K562 (cell line): ENCODE data around the gene DCLK1. TPM values are rescaled to one million over a fixed set of nuclear protein-coding genes. Genes with fewer than 3 reads are reported as not detected.

Experiments used
- ATAC-seq: fragments of 200-7000 bp; cut with Tn5 transposase; 3 replicates; pipeline ENCODE4 v1.9.1; 2020; ENCODE audit warnings: moderate library complexity
- BruUV-seq: library from RNA; stranded (reverse); fragments of 400-500 nt; replicated peaks from 2 replicates; lab custom pipeline; 2021; lab: Mats Ljungman, UMichigan
- CTCF ChIA-PET: fragments of 300-600 bp; formaldehyde crosslinking; extraction: SDS; loops from one replicate; lab custom pipeline; 2021; ENCODE audit warnings: low intra/inter-chr PET ratio; lab: Yijun Ruan, JAX
- POLR2A ChIA-PET: fragments of 300-600, 350-650 bp; sonication (Branson Sonifier 250); formaldehyde crosslinking; extraction: SDS; loops from one replicate; lab custom pipeline; 2021; ENCODE audit warnings: antibody characterized with exemption, inconsistent platforms; lab: Yijun Ruan, JAX
- DNase-seq, 4 experiments: peaks; one replicate each; pipeline versions ENCODE4 v3.0.0 to v3.0.0-alpha.2; 2011 to 2018; ENCODE audit warnings: low spot score in 3 of 4, mixed read lengths in 3 of 4; ENCODE audit errors: extremely low read depth in 1 of 4
- FAIRE-seq: peaks from 2 replicates; lab custom pipeline; 2011; peaks lifted over from hg19 to GRCh38; lab: Jason Lieb, UNC
- H2AFZ ChIP-seq: 2 replicates; pipeline ENCODE4 v1.6.0; 2011; ENCODE audit warnings: low read depth, low read length, control low read depth, inconsistent platforms
- H3K27ac ChIP-seq: fragments of 200-600 bp; 3 replicates; pipeline ENCODE4 v1.8.0; 2011; ENCODE audit warnings: low read depth, mild to moderate bottlenecking, control low read depth, inconsistent platforms, low read length, moderate library complexity, mixed read lengths; ENCODE audit errors: extremely low read depth
- H3K27me3 ChIP-seq, 2 experiments: fragments of 300-600 bp in 1 of 2; 2 replicates in 1 of 2; 3 replicates in 1 of 2; pipeline versions ENCODE4 v1.6.0 to v1.8.0; 2011; ENCODE audit warnings: inconsistent platforms in 2 of 2, low read length in 2 of 2, mild to moderate bottlenecking in 1 of 2, mixed read lengths in 1 of 2, moderate library complexity in 1 of 2; ENCODE audit not compliant: control insufficient read depth in 2 of 2, insufficient read depth in 2 of 2
- H3K36me3 ChIP-seq: fragments of 300-600 bp; 3 replicates; pipeline ENCODE4 v1.8.0; 2011; ENCODE audit warnings: mild to moderate bottlenecking, low read length, inconsistent platforms; ENCODE audit not compliant: control insufficient read depth, insufficient read depth
- H3K4me1 ChIP-seq, 2 experiments: fragments of 200-600 bp in 1 of 2; replicated peaks in 1 of 2; 2 replicates in 1 of 2; 3 replicates in 1 of 2; pipeline versions ENCODE4 v1.5.1 to v1.8.0; 2011; ENCODE audit warnings: inconsistent platforms in 2 of 2, low read length in 2 of 2, mild to moderate bottlenecking in 1 of 2, mixed read lengths in 1 of 2, moderate library complexity in 1 of 2; ENCODE audit not compliant: control insufficient read depth in 2 of 2, insufficient read depth in 2 of 2
- H3K4me2 ChIP-seq: 2 replicates; pipeline ENCODE4 v1.6.1; 2011; ENCODE audit warnings: low read length, control low read depth, inconsistent platforms, mixed read lengths; ENCODE audit not compliant: insufficient read depth
- H3K4me3 ChIP-seq: fragments of 200-600 bp; sonication (generic), shearing (Covaris generic); 2 replicates; pipeline ENCODE4 v1.5.1; 2016; ENCODE audit warnings: control low read depth, inconsistent platforms
- H3K79me2 ChIP-seq: fragments of 200-600 bp; 3 replicates; pipeline ENCODE4 v1.8.0; 2011; ENCODE audit warnings: low read length, inconsistent platforms; ENCODE audit not compliant: control insufficient read depth, insufficient read depth
- H3K9ac ChIP-seq, 2 experiments: 2 replicates each; pipeline versions ENCODE4 v1.6.0 to v1.6.1; 2011; ENCODE audit warnings: low read depth in 2 of 2, low read length in 2 of 2, control low read depth in 1 of 2, inconsistent platforms in 1 of 2, mild to moderate bottlenecking in 1 of 2, mixed read lengths in 1 of 2; ENCODE audit not compliant: insufficient read depth in 1 of 2
- H3K9me1 ChIP-seq: one replicate; pipeline ENCODE4 v1.6.0; 2011; ENCODE audit warnings: inconsistent platforms, mild to moderate bottlenecking, low read length, moderate library complexity; ENCODE audit not compliant: control insufficient read depth, insufficient read depth
- H3K9me3 ChIP-seq: replicated peaks from 2 replicates; pipeline ENCODE4 v1.5.1; 2011; ENCODE audit warnings: low read depth, low read length, inconsistent platforms; ENCODE audit not compliant: control insufficient read depth, insufficient read depth
- H4K20me1 ChIP-seq: replicated peaks from 2 replicates; pipeline ENCODE4 v1.6.1; 2011; ENCODE audit warnings: low read length, inconsistent platforms, mixed read lengths; ENCODE audit not compliant: control insufficient read depth, insufficient read depth
- FUS ChIP-seq: fragments of 200-400 bp; formaldehyde crosslinking; optimal IDR thresholded peaks from 2 replicates; pipeline ENCODE3; 2017; ENCODE audit warnings: low read depth, low read length
- MLLT1 ChIP-seq, 2 experiments: fragments of 450-650 bp; IDR thresholded peaks; 2 replicates each; pipeline ENCODE4 v1.6.1; 2016
- MYNN ChIP-seq, 2 experiments: sonication (generic); formaldehyde crosslinking in 1 of 2; IDR thresholded peaks; 2 replicates each; pipeline versions ENCODE4 v1.5.0 to v1.6.1; 2016 to 2020; ENCODE audit warnings: antibody characterized with exemption in 1 of 2, missing genetic modification reagents in 1 of 2
- RBM25 ChIP-seq: fragments of 200-400 bp; formaldehyde crosslinking; IDR thresholded peaks from 2 replicates; pipeline ENCODE4 v1.6.1; 2018; ENCODE audit warnings: low read length, low read depth, moderate library complexity; ENCODE audit not compliant: severe bottlenecking
- SRF ChIP-seq, 2 experiments: fragments of 250-450, 450-650 bp in 1 of 2; sonication (Bioruptor Pico) in 1 of 2; sonication (generic) in 1 of 2; formaldehyde crosslinking; IDR thresholded peaks; 2 replicates each; pipeline versions ENCODE4 v1.5.0 to v1.5.1; 2020 to 2022; ENCODE audit warnings: mild to moderate bottlenecking in 1 of 2, missing genetic modification reagents in 1 of 2
- ZNF121 ChIP-seq: sonication (generic); formaldehyde crosslinking; conservative IDR thresholded peaks from 2 replicates; pipeline ENCODE4 v1.8.0; 2022; ENCODE audit warnings: missing genetic modification reagents
- ZNF347 ChIP-seq: fragments of 450-650 bp; formaldehyde crosslinking; IDR thresholded peaks from 2 replicates; pipeline ENCODE4 v1.4.0; 2020; ENCODE audit warnings: low read depth, mild to moderate bottlenecking, moderate library complexity
- ZNF507 ChIP-seq: conservative IDR thresholded peaks from 2 replicates; pipeline ENCODE4 v1.6.1; 2017; ENCODE audit warnings: missing genetic modification characterization, missing compliant biosample characterization
- ZNF609 ChIP-seq: sonication (generic); formaldehyde crosslinking; IDR thresholded peaks from 2 replicates; pipeline ENCODE4 v1.8.1; 2023; ENCODE audit warnings: missing genetic modification reagents, mild to moderate bottlenecking, borderline replicate concordance
- ZNF766 ChIP-seq: fragments of 200-800 bp; sonication (Bioruptor generic); conservative IDR thresholded peaks from 2 replicates; pipeline ENCODE4 v1.6.1; 2016; ENCODE audit warnings: missing genetic modification characterization, missing compliant biosample characterization
- WGBS: fragments of 100-300 bp; shearing (Covaris generic); methylation state at CpG from one replicate; pipeline ENCODE4 v1.1.6; 2016; ENCODE audit warnings: low coverage, mixed read lengths; ENCODE audit not compliant: insufficient coverage; ENCODE audit errors: missing lambda C conversion rate; 5-methylcytosine and 5-hydroxymethylcytosine counted together
- in situ Hi-C: fragments of 300-500 bp; cut with MboI; formaldehyde crosslinking; loops from 4 replicates; pipeline ENCODE4 v1.15.0; 2018; ENCODE audit warnings: inconsistent platforms, mixed read lengths
- intact Hi-C: fragments of 100-400 bp; cut with micrococcal nuclease; formaldehyde crosslinking; loops from 2 replicates; pipeline ENCODE4 v1.14.2; 2022
- polyA plus RNA-seq, 8 experiments: library from polyadenylated mRNA; depleted of rRNA in 4 of 8; stranded (reverse) in 5 of 8; unstranded in 3 of 8; fragments of >200 nt; fragmentation: Nextera tagmentation in 2 of 8; fragmentation: Illumina TruSeq in 1 of 8; extraction: Ambion mirVana in 2 of 8; extraction: Trizol in 1 of 8; gene quantifications; 2 replicates each; pipeline versions ENCODE4 v1.2.1 to v1.2.3, GENCODE V29; 2011 to 2014; ENCODE audit warnings: inconsistent platforms in 1 of 8, missing spikeins in 1 of 8
- total RNA-seq, 7 experiments: library from RNA; depleted of rRNA in 6 of 7; stranded (reverse); fragments of >200 nt in 6 of 7; fragmentation: Illumina TruSeq in 2 of 7; extraction: Trizol in 2 of 7; gene quantifications; 2 replicates each; pipeline versions ENCODE4 v1.2.1 to v1.2.3, GENCODE V29; 2011 to 2021; ENCODE audit warnings: low replicate concordance in 1 of 7

The DCLK1 gene
- total and polyA plus RNA-seq, 9 of the 15 experiments (the other 6 are each of a cell fraction or from before 2014, with no cell fraction given), result 0.07 TPM; not detected in 8

GRCh38 chr13:35780613-35781012, 350.6 kb downstream of the DCLK1 start:
- Histone ChIP-seq H4K20me1 (no peaks in the 10 kb centered on the region), H3K27ac (no peak overlapping the region), H3K9me1 (no peaks in the 10 kb centered on the region), H3K4me1 (no peaks in the 10 kb centered on the region), H3K4me2 (no peak overlapping the region), H3K9ac (no peak overlapping the region), H3K9me3 (no peaks in the 10 kb centered on the region), H3K27me3 (no peaks in the 10 kb centered on the region)
- FAIRE-seq, result no peak
- ChIA-PET CTCF (no interaction called here), POLR2A (interaction anchor here (1.4 kb wide), 1 partner anchor 9 kb away, joined by 4 read pairs; no protein-coding TSS in a partner anchor)
- no peak for DNase-seq
- intact Hi-C loops, result no loop called here
- TF ChIP-seq FUS, result no peak
- TF ChIP-seq, all 486 proteins: peak for 0
- Histone ChIP-seq H2AFZ (no peak overlapping the region), H3K79me2 (no peaks in the 10 kb centered on the region), H3K4me3 (no peak overlapping the region), H3K36me3 (no peaks in the 10 kb centered on the region)
- no TSS peak for BruUV-seq
- in situ Hi-C loops, result no loop called here
- WGBS, result 3% methylated on average over 4 of the region's 4 CpGs
- ATAC-seq, result no peak

- FAIRE-seq (no peak), DNase-seq (no peak), ATAC-seq (no peak)
- ChIA-PET CTCF (no interaction called here), POLR2A (no interaction called here)
- H3K4me2 ChIP-seq, result no peak overlapping the region
- H3K9ac ChIP-seq, result no peak overlapping the region
- H3K36me3 ChIP-seq, result no peaks in the 10 kb centered on the region
- H4K20me1 ChIP-seq, result no peaks in the 10 kb centered on the region
- H2AFZ ChIP-seq, result no peak overlapping the region
- no peaks in the 10 kb centered on the region for H3K9me3 ChIP-seq
- in situ Hi-C loops (no loop called here), intact Hi-C loops (no loop called here)
- H3K79me2 ChIP-seq, result no peaks in the 10 kb centered on the region
- no peak overlapping the region for H3K27ac ChIP-seq
- BruUV-seq, result no TSS peak
- WGBS, result 0% methylated on average over 5 of the region's 5 CpGs
- no peak overlapping the region for H3K4me3 ChIP-seq
- no peaks in the 10 kb centered on the region for H3K27me3 ChIP-seq
- no peaks in the 10 kb centered on the region for H3K4me1 ChIP-seq
- H3K9me1 ChIP-seq, result no peaks in the 10 kb centered on the region
- TF ChIP-seq ZNF347 (no peak), ZNF766 (CRISPR knock-in tag) (no peak), ZNF507 (tag) (no peak), ZNF121 (CRISPR knock-in tag) (no peak), SRF (CRISPR knock-in tag; IDR thresholded peaks at IDR 0.05) (no peak), MYNN (IDR thresholded peaks at IDR 0.05) (no peak), MYNN (CRISPR knock-in tag; IDR thresholded peaks at IDR 0.05) (no peak), ZNF609 (CRISPR knock-in tag) (no peak), MLLT1 (IDR thresholded peaks at IDR 0.05) (no peak), RBM25 (no peak)
These were observed 359.3 kb downstream of the DCLK1 start for GRCh38 chr13:35771898-35772297.
